Measurements from ENCODE around the gene MAST2. TPM values are rescaled to one million over a fixed set of nuclear protein-coding genes. Genes with fewer than 3 reads are reported as not detected.
"Not testable (repeated sequence)": the region's sequence is repeated elsewhere in the genome, so short reads cannot be mapped to it uniquely, and the experiment has no call there.

MAST2 gene
- total RNA-seq, 1 experiment from 2014 or later = 14.2 TPM

DNA sequence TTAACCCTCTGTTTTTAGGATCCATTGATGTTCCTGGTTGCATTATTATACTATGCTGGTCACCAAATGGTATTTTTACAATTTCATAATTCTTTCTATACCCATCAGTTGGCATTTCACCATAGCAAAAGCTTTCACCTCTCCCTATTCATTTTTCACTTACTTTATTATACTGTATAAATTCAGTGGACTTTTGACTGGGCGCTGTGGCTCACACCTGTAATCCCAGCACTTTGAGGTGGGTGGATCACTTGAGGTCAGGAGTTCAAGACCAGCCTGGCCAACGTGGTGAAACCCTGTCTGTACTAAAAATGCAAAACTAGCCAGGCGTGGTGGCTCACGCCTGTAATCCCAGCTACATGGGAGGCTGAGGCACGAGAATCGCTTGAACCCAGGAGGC is 128.8 kb downstream of the MAST2 start:
- DNase-seq (ENCODE audit: low read depth) = not testable (repeated sequence)

GRCh38 chr1:45934947-45935346 is 131.5 kb downstream of the MAST2 start:
- no peak for DNase-seq (ENCODE audit: low read depth)

- no peak for DNase-seq (ENCODE audit: low read depth)
These were observed 134.6 kb downstream of the MAST2 start for GRCh38 chr1:45938029-45938428.

DNA sequence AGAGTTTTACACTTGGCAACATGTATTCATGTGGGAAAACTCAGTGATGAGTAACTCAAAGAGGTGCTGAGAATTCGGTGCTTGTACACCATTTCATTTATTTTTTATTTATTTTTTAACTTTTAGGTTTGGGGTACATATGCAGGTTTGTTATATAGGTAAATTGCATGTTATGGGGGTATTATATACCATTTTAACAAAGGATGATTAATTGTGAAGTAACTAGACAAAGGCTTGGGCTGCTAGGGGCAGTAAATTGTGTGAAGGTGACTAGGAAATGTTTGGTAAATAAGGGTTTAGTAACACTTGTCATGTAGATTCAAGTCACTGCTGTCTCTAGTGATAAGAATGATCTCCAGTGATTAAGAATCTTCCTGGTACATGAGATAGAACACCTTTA is 139.0 kb downstream of the MAST2 start:
- no peak for DNase-seq (ENCODE audit: low read depth)

- DNase-seq (ENCODE audit: low read depth) = no peak
These were observed 139.8 kb downstream of the MAST2 start for GRCh38 chr1:45943185-45943584.

DNA sequence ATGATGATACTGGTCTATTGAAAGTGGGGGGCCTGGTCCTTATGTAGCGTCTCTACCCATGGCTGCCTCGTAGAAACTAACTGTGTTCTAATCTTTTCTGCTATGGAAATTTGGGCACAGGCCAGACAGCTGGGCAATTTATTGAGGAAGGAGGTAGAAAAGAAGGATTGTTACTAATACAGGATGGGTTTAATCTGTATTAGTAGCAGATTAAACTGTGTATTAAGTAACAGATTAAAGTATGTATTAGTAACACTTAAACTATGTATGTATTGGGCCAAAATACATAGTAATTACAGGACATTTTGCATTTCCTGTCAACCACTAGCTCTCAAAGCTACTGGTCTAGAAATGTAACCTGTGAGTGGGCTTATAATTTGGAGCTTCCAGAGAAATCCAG is 142.0 kb downstream of the MAST2 start:
- no peak for DNase-seq (ENCODE audit: low read depth)

DNA sequence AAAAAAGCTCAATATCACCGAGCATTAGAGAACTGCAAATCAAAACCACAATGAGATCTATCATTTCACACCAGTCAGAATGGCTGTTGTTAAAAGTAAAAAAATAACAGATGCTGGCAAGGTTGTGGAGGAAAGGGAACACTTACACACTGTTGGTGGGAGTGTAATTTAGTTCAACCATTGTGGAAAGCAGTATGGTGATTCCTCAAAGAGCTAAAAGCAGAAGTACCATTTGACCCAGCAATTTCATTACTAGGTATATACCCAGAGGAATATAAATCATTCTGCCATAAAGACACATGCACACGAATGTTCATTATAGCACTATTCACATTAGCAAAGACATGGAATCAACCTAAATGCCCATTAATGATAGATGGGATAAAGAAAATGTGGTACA is 146.1 kb downstream of the MAST2 start:
- not testable (repeated sequence) for DNase-seq (ENCODE audit: low read depth)

- DNase-seq (ENCODE audit: low read depth) = no peak
These were observed 148.7 kb downstream of the MAST2 start for GRCh38 chr1:45952072-45952471.

GRCh38 chr1:45953934-45954847 is 150.8 kb downstream of the MAST2 start:
- DNase-seq (ENCODE audit: low read depth) = peak; percentile 72

DNA sequence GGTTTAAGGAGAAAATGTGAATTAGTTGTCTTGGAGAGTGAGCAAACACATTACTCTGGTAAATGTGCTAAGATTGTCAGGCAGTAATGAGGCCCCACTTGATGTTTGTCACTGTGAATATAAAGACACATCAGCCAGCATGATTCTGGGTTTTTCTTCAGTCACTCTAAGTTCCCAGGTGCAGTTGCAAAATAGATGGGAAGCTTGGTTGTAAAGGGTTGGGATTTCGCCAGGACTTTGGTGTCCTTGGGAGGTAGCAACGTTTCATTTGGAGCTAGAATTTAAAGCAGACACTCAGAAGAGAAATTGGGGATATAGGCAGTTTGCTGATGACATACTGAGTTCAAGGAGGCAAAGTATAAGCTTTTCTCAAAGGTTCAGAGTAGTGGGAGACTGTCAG is 154.3 kb downstream of the MAST2 start:
- no peak for DNase-seq (ENCODE audit: low read depth)

DNA sequence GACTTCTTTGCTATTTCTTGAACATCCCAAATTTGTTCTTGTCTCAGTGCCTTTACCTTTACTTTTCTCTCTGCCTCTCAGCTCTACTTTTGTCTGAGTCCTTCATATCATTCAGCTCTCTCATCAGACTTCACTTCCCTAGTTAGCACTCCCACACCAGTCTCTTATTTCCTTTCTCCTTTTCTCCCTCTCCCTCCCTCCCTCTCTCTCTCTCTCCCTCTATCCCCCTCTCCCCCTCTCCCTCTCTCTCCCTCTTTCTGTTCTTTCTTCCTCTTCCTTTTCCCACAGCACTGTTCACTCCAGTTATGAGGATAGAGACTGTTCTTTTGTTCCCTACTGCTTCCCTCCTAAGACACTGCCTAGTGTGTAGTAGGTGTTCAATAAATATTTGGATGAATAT is 154.9 kb downstream of the MAST2 start:
- DNase-seq (ENCODE audit: low read depth) = no peak

- DNase-seq (ENCODE audit: low read depth) = no peak
These were observed 157.7 kb downstream of the MAST2 start for GRCh38 chr1:45960930-45961715.

- DNase-seq (ENCODE audit: low read depth) = not testable (repeated sequence)
These were observed 158.5 kb downstream of the MAST2 start for GRCh38 chr1:45961936-45962335.

GRCh38 chr1:45968941-45969666 is 165.7 kb downstream of the MAST2 start:
- DNase-seq (ENCODE audit: low read depth) = no peak

DNA sequence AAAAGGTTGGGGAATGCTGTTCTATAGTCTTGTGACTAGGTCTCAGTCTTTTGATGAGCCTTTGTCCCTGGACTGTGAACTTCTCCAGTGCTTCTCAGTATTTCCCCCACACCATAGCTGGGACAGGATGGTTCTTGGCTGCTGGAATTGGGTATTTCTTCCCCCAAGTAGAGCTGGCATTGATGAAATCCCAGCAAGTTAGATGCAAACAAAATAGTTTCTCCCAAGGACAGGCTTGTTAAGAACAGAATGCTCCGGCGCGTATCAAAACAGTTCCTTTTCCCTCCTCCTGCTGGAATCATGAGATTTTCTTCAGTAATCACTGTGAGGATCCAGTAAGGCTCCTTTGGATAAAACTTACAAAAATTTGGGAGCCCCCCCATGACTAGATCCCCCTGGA is 166.5 kb downstream of the MAST2 start:
- no peak for DNase-seq (ENCODE audit: low read depth)

DNA sequence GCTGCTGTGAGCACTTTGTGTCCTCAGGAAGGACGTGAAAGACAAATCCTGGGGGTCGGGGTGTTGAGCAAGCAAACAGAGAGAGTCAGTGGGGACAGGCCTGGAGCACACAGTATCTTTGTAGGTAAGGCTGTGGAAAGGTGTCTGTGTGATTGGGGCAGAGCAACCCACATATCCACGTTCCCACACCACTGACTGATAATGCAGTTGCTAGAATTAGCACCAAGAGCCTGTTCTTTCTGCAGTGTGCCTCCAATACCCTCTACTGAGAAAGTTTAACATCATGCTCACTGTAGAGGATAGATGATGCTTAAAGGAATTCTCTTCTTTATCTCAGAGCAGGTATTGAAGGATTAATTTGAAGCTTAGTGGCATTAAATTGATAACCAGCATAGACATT is 167.9 kb downstream of the MAST2 start:
- DNase-seq (ENCODE audit: low read depth) = no peak

GRCh38 chr1:45971922-45972531 is 168.6 kb downstream of the MAST2 start:
- no peak for DNase-seq (ENCODE audit: low read depth)

- no peak for DNase-seq (ENCODE audit: low read depth)
These were observed 169.2 kb downstream of the MAST2 start for GRCh38 chr1:45972621-45973020.

GRCh38 chr1:45973121-45973520 is 169.7 kb downstream of the MAST2 start:
- no peak for DNase-seq (ENCODE audit: low read depth)

- no peak for DNase-seq (ENCODE audit: low read depth)
These were observed 171.3 kb downstream of the MAST2 start for GRCh38 chr1:45974541-45975269.

DNA sequence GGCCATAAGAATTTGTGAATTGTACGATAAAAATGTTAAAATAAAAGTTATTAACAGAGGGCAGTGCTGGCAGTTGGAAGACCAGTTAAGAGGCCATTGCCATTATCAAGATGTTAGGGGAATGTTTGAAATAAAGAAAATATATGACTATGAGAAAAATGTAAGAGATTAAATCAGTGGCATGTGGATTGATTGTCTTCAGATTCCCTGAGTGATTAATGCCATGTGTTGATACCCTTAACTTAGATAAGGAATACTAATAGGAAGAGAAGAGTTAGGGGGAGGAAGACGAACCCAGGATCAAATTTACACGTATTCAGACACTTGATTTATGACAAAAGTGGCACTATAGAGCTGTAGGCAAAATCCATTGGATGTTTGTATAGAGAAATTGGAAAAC is 173.2 kb downstream of the MAST2 start:
- no peak for DNase-seq (ENCODE audit: low read depth)

All from RPMI7951 (cell line).